Measurements from ENCODE around the gene TRIP13.
"Not testable (repeated sequence)": the region's sequence is repeated elsewhere in the genome, so short reads cannot be mapped to it uniquely, and the experiment has no call there.

Gene TRIP13

DNA sequence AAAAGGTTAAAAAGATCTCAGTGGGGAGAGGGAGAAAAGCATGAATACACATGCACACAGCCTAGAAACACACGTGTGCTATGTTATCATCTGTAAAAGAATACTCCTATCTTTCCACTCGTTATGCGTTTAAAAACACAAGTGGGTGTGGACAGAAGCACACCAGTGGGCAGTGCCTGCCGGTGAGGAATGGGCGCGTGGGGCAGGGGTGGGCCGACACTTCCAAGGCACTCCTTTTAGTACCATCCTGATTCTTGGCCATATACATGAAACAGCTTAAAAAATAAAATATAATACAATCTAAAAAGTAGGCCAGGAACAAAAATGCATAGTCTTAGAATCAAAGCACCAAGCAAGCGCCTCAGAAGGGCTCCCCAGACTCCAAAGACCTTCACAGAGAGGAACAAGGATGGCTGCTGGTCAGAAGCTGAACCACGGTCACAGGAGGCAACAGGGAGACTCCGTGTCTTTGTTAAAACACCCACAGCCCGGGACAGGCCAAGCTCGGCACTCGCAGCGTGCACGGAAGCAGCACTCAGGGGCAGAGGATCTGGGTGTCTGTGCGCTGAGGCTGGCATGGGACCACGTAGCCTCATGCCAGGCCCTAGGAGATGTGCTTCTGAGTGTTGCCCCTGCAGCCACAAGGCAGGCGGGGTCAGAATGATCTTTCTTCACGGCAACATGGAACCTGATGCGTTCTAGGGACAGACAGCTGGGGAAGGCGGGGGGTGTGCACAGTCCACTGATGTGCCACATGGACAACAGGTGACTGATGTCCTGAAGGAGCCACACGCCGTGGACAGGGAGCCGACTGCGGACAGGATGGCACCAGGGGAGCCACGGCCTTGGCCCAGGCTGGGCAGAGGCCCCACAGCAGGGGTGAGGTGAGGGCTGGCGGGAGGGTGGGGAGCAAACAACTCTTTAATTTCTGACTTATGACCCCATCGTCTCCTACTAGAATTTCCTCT lies 16.0 kb upstream of the TRIP13 start:
- DNase-seq = no peak

DNA sequence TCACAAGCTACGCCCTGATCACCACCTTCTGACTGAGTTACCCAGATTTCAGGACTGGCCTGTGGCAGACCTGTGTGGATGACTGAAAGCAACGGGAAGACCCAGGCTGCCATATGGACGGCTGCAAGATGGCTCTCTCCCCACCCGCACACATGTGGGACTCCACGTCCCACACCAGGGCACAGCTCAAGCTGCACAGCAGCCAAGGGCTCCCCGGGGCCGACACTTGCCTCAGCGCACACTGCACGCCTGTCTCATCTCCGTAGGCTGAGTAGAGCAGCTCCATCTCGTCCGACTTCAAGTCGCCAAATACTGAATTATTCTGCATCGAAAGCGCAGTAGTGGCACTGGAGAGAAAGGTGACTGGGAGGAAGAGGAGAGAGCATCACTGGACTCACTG lies 14.6 kb upstream of the TRIP13 start:
- DNase-seq = no peak

DNA sequence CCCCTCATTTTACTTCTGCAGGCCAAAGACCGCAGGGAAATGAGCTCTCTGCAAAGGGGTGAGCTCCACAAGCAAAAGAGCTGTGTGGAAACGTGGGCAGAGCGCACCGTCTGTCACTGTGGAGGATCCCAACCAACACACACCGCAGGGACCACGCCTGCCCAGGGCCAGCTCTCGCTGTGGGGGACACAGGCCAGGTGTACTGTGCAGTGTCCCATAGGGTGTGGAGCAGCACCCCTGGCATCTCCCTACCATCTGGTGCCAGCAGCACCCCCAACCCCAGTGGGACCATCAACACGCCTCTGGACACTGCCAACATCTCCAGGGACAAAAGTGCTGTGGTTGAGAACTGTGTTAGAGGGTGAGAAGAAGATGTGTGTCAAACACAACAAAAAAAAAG lies 14.0 kb upstream of the TRIP13 start:
- not testable (repeated sequence) for DNase-seq

DNA sequence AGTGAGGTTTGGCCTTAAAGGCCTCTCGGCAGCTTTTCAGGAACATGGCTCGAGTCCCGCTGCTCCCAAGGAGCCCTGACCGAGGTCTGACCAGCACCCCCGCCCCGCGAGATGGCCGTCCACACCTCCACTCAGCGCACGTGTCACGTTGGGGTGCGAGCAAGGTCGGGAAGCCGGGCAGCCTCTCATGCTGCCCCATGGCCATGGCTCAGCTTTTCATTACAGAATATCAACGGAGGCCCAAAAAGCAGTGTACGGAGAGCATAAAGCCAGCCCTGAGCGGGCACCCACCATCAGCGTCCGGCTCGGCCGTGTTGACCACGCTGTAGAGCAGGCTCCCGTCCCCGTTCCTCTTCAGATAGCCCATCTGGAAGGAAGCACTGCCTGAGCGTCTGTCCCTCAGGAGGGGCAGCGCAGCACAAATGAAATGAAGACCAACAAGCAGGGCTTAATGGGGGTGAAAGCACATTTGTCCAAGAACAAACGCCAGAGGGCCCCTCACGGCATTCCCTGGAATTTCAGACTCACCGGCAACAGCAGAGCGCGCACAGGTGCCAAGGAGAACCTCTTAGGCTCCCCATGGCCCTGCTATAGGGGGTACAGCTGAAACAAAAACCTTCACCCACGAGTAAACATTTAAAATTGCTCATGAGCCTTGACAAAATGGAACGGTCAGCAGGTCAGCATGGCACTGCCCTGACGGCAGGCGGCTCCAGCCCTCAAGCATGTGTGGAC lies 11.7 kb upstream of the TRIP13 start:
- no peak for DNase-seq

DNA sequence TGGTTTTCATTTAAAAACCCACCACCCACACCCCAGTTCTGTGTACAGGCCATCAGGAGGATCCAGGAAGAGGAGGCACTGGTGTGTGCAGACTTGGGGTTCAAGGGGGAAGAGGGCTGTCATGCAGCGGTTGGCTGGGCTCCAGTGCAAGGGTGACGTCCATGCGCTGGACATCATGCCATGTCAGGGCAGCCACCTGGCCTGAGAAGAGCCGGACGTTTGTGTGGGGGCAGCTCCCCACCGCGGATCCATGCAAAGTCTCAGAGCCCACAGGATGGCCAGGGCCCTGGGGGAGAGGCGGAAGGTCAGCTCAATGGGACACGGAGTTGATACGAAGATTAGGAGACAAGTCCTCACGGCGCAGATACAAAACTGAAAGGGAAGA lies 11.1 kb upstream of the TRIP13 start:
- no peak for DNase-seq

DNA sequence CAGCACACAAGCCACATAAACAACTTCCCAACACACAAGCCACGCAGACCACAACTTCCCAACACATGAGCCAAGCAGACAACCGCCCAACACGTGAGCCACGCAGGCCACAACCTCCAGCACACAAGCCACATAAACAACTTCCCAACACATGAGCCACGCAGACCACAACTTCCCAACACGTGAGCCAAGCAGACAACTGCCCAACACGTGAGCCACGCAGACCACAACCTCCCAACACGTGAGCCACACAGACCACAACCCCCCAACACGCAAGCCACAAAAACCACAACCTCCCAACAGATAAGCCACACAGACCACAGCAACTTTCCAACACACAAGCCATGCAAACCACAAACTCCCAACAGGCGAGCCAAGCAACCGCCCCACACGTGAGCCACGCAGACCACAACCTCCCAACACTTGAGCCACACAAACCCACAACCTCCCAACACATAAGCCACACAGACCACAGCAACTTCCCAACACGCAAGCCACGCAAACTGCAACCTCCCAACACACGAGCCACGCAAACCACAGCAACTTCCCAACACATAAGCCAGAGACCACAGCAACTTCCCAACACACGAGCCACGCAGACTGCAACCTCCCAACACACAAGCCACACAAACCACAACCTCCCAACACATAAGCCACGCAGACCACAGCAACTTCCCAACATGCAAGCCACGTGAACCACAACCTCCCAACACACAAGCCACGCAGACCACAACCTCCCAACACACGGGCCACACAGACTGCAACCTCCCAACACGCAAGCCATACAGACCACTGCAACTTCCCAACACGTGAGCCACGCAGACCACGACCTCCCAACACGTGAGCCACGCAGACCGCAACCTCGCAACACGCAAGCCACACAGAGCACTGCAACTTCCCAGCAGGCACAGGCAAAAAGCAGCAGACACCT lies 10.2 kb upstream of the TRIP13 start:
- no peak for DNase-seq

DNA sequence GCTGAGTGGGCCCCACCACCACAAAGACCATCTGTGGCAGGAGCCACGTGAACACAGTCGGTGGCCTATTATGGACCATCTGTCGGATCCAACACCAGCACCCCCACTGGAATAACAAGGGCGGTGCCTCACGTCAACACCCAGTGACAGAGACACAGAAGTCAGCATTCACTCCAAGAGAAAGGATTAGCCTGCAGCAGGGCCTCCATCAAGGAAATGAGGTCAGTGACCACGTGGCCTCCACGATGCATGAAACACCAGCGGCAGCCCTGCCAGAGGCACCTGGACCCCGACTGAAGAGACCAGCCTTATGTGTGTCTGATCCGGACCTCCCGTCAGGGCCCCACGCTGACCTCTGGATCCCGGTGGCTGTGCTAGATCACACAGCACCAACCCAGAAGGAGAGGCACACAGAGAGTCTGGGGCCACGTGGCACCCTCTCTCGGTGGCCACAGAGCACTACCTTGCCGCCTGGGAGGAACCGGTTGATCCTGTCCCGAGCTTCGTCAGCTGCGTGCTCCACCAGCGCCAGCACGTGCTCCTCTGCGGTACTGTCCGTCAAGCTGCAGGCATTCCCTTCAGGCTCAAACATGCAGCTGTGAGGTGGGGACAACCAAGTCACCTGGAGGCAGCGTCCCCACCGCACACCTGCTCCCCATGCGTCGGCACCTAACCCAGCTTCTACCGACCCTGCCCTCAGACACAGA lies 9.1 kb upstream of the TRIP13 start:
- DNase-seq = no peak

DNA sequence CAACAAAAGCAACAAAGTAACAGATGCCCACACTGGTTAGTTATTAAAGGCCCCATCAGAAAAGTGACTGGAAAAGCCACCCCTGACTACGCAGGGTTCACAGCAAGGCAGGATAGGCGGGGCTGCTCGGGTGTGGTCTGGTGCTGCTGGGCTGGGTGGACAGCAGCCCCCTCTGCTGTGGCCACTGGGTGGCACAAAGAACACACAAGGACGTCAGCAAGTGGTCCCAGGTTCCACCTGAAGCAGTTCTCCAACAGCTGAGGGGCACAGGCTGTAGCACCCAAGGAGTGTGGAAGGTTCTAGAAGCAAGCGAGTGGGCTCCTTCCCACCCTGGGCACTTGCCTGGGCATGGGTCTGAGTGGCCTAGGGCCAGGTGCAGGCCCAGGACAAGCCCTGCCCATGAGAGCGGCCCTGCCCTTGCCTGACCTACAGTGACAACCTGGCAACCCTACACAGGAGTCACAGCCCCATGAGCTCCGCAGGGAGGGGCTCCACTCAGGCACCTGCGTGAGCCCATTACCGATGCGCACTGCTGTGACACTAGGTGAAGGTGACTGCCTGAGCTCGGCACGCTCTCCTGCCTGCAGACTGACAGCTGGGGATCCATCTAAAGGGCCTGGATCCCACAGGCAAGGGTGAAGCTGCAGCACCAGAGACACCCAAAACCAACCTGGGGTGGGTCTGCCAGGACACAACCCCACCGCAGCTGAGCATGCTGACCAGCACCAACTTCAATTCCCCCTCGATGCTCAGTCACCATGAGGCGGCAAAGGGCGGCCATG lies 8.1 kb upstream of the TRIP13 start:
- DNase-seq = no peak

DNA sequence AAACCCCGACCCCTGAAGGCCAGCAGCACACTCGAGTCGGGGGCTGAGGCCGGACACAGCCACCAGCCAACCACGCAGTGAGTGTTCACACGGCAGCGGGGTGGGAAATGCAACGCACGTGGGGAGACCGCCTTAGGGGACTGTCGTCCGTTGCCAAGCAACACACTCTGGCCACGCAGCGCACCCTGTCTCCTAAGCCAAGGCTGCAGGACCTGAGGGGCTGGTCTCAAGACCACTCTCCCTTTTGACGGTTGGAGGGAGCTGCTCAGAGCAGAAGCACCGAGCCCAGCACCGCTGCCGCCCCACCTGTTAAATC lies 7.6 kb upstream of the TRIP13 start:
- no peak for DNase-seq

DNA sequence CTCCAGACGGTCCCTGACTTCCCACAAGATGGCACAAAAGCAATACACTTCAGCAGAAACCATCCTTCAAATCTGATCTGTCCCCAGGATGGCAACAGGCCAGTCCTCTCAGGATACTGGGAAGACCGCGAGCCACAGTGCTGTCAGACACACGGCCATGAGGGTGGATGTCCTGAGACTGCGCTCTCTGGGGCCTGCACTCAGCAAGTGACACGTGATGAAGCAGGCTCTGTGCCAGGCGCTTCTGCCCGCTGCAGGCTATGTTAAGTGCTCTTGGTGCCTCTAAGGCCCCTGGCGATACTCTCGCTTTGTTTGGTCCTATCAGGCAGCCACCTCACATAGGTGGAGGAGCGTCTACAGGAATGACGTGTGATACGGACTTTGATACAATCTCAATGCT lies 7.2 kb upstream of the TRIP13 start:
- DNase-seq = no peak

DNA sequence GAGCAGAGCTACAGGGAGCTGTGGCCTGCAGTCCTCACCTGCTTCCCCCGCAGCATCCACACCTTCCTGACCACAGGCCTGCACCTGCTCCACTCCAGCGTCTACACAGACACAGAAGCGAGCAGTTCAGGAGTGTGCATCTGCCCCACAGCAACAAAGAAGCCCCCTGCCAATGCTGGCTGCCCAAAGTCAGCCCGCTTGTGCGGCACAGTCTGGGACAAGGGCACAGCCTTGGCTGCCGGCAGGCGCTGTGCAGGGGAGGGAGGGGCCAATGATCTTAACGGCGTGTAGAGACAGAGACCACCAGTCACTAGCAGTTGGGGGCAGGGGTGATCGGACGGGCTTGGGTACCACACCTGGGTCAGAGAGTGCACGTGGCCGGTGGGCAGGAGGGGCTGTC lies 6.6 kb upstream of the TRIP13 start:
- no peak for DNase-seq

DNA sequence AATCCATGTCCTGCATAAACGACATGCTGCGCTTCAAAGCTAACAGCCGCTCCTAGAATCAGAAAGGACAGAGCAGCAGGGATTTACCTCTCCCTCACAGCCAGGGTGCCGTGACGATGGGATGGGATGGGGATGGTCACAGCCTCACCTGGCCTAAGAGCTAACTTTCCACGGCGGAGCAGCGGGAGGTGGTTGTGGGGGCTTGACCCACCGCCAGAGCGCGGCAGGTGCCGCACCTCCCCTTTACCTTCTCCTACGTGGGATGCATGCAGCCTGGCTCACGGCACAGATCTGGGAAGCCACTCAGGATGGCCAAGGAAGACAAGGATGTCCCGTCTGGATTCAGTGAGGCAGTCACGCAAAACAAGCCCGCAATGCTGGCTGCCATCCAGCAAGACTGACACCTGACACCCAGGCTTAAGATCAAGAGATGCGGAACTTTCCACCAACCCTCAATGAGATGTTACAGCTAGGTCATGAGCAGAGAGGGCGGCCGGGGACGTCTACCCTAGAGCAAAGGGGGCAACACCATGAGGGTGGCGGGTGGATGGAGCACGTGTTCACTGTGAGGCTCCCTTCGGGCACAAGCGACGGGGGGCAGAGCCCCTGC lies 5.9 kb upstream of the TRIP13 start:
- no peak for DNase-seq

DNA sequence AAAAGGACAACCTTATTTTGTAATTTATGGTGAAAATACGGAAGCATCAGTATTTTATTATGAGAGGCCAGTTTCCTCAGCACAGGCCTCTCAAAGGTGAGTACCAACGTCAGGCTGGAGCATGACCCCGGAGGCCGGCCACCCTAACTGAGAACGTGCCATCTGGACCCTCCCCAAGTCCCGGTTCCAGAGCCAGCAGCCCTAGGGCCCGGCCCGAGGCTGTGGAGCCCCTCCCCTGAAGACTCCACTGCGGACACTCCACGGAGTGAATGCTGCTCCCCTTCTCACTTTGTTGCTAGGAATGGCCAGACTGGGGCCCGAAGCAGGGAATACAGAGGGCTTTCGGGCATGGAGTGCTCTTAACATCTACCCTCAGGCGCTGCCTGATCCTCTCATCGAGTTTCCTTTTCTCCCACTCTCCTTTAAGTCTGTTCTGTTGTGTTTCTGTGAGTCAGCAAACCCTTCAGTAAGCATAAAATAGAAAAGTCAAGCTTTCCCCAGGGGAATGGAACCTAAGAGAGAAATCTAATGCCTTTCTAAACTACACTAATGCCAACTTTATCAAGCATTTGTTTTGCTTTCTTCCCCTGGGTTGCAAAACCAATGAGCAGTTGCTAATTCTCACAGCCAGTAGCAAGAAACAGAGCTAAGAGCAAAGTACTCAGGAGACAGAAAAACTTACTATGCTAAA lies 4.6 kb upstream of the TRIP13 start:
- DNase-seq = no peak

DNA sequence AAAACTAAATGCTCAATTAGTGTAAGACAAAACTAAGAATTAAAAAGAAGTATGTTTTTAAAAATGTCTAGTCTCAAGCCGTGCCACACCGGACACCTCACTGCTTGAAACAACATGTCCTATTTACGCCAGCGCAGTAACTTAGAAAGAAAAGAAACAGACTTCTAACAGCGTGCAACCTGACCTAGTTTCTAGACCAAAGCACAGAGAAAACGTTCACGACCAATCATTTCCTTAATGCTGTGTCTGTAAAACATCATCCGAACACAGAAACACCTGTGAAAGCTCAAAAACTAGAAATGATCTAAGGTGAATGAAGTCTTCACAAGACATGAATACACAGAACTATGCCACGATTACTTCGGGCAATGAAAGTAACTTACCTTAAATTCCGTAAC lies 4.0 kb upstream of the TRIP13 start:
- DNase-seq = no peak

DNA sequence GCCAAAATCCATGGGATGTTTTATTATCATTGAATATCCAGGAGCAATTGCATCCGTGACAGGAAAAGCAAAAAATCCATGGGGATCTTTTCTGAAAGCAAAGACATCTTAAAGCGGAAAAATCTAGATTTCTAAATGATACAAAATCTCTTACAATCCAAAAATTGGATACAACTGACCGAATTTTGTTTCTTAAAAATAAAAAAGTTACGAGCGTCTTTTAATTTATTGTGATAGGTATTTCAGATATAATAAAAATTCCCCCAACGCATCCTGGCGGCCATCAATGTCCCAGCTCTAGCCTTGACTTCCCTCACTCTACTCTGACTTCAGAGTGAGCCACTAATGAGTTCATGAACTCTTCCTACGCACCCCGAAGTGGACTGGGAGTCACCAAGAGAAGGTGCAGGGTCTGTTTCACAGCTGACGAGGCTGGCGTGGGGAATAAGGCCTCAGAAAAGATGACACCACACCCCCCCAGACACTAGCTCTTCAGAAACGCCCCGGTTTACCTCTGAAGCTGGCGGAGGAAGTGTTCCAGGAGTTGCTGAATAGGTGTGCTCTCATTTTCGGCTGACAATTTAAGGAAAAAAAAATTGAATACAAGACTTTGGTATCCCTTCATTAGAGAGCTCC lies 3.5 kb upstream of the TRIP13 start:
- DNase-seq = no peak

DNA sequence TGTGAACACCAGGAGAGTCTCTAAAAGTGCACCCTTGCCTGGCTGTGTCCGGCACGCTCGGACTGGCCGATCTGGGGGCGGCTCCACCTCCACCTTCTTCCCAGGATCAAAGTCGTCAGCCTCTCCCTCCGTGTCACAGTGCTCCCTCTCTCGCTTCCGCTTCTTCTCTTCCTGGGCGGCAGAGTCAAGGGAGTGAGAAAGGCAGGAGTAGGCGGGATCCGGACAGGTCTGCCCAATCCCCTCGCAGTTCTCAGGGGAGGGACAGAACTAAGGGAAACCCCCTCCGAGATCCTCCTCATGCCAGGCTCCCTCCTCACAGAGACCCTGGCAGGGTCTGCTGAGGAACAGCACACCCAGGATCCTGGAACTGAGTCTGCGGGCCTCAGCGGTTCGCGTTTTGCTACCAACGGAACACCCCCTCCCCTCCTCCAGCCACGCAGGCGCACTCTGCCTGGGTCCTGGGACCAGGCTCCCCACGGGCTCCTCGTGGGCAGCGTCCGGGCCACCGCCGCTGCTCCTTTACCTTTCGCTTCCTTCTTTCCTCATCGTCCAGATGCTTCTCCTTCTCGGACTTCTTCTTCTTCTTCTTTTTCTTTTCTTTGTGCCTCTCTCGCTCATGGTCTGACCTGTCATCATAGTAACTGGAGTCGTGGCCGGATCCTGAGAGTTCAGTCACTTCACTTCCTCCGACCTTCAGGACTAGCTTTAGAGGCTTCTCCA lies 1.4 kb upstream of the TRIP13 start:
- DNase-seq = peak in 1 of 2 donors; percentile 5

DNA sequence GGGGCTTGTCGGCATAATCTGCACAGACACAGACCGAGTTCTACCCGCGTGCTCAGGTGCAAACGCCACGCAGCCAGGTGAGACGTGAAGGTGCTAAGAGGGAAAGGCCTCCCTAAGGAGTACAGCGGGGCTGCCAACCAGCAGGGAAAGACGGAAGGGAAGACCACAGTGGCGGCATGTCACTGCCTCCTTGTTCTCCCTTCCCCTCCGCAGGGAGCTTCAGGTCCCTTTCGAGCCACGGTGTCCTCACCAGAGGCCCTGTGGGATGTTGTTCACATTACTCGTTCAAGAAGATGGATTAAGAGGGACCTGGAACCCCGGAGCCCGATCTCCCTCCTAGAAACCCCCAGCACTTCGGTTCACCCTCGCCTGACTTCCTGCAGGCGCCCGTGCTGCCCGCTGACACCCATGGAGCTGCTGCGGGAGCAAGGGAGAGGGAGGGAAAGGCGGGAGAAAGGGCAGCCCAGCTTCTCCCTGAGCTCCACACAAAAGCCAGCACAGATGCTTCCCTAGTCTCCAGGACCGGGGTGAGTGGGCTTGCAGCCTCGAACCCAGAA lies 769 bp upstream of the TRIP13 start:
- peak; percentile 3 to 10 for DNase-seq

DNA sequence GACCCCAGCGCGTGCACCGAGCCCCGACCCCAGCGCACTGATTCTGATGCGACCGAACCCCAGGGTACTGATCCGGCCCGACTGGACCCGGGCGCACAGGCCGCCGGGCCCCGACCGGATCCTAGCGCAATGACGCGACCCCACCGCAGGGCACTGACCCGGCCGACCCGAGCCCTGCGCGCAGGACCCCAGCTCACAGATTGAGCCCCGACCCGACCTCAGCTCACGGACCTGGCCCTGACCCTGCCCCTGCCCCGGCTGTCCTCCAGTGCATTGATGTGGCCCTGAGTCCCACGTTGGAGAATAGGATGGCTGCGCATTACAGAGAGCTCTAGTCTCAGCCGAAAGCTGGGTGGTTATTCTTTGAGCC lies 438 bp downstream of the TRIP13 start:
- no peak for DNase-seq

DNA sequence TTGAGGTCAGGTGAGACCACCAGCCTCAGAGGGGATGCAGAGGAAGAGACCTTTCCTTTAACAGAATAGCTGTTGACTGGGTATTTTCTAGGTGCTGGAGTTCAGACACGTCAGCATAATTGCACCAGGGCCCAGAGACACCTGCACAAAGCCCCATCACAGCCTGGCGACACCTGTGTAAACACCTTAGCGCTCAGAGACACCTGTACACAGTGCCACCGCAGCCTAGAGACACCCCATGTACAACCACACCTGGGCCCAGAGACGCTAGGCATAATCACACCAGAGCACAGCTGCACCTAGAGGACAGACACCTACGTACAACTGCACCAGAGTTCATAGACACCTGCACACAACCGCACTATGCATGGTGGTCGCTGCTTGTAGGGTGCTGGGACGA lies 1.0 kb downstream of the TRIP13 start:
- no peak for DNase-seq

Data from inflammatory macrophage treated with lipopolysaccharide for 1 hour (primary cell).